Keratinocyte (primary cell): ENCODE measurements around the gene KIFC1.

Experiments used
- EZH2 ChIP-seq: IDR thresholded peaks from one replicate; pipeline ENCODE4 v1.6.1; 2012; ENCODE audit warnings: inconsistent platforms, mild to moderate bottlenecking, low read length, moderate library complexity
- TF ChIP-seq, protein P1 (sequence below), 3 experiments: IDR thresholded peaks in 1 of 3; conservative IDR thresholded peaks in 1 of 3; optimal IDR thresholded peaks in 1 of 3; 2 replicates in 2 of 3; 3 replicates in 1 of 3; pipeline versions ENCODE3 to v1.5.1; 2011; ENCODE audit warnings: low read length in 3 of 3, mild to moderate bottlenecking in 3 of 3, moderate library complexity in 2 of 3, control low read depth in 1 of 3, inconsistent platforms in 1 of 3; ENCODE audit not compliant: insufficient read depth in 2 of 3; ENCODE audit errors: extremely low read depth in 1 of 3

DNA sequence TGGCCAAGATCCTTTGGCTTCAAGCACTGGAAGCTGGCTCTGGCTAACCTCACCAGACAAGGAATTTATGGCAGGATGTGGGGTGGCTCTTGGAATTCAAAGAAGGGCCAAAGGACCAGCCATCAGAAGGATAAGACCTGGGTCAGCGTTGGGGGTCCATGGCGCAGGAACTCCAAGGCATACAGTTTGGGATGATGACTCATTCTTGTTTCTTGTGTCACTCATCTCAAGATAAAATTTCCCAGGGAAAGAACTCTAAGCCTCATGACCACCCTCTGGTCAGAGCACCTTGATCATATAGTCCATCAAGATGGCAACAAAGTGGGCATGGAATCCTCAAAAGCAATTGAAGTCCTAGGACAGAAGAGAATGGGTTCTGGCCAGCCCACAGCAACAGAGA is 67.6 kb downstream of the KIFC1 start:
- TF ChIP-seq, protein P1, sequence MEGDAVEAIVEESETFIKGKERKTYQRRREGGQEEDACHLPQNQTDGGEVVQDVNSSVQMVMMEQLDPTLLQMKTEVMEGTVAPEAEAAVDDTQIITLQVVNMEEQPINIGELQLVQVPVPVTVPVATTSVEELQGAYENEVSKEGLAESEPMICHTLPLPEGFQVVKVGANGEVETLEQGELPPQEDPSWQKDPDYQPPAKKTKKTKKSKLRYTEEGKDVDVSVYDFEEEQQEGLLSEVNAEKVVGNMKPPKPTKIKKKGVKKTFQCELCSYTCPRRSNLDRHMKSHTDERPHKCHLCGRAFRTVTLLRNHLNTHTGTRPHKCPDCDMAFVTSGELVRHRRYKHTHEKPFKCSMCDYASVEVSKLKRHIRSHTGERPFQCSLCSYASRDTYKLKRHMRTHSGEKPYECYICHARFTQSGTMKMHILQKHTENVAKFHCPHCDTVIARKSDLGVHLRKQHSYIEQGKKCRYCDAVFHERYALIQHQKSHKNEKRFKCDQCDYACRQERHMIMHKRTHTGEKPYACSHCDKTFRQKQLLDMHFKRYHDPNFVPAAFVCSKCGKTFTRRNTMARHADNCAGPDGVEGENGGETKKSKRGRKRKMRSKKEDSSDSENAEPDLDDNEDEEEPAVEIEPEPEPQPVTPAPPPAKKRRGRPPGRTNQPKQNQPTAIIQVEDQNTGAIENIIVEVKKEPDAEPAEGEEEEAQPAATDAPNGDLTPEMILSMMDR (optimal IDR thresholded peaks at IDR 0.05 in 1 of 3, IDR thresholded peaks at IDR 0.05 in 1 of 3, conservative IDR thresholded peaks at IDR 0.05 in 1 of 3; ENCODE audit: extremely low read depth in 1 of 3, insufficient read depth in 2 of 3, low read length in 3 of 3) = no peak
- no peak for TF ChIP-seq EZH2
